ENCODE results near the gene KDM5B.

The KDM5B gene

DNA sequence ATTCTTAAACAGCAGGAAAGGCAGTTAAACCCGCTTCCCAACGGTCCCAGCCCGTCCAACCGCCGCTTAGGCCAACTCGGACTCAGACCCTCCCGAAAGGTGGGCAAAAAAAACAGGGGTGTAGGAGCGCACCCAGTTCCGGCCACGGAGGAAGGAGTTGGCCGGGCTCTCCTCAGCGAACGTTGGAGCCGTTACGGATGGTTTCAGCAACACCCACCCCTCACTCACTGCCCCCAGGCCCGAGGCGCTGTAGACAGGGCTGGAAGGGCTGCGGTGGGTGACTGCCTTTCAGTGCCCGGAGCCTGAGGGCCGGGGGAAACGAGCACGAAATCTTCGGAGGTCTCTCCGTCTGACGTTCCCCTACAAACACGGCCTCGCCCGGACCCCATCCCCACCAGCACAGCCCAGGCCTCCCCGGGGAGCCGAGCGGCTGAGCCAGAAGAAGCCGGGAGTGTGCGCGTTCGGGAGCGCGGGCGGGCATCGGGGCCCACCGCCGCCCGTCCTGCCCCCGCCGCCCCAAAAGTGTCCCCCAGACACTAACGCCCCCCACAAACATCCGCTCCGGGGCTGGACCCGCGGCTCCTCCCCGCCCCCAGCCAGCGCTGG is 1.3 kb downstream of the KDM5B start:
- DNase-seq (ENCODE audit: low read depth), result no peak
- TF ChIP-seq, protein P1, sequence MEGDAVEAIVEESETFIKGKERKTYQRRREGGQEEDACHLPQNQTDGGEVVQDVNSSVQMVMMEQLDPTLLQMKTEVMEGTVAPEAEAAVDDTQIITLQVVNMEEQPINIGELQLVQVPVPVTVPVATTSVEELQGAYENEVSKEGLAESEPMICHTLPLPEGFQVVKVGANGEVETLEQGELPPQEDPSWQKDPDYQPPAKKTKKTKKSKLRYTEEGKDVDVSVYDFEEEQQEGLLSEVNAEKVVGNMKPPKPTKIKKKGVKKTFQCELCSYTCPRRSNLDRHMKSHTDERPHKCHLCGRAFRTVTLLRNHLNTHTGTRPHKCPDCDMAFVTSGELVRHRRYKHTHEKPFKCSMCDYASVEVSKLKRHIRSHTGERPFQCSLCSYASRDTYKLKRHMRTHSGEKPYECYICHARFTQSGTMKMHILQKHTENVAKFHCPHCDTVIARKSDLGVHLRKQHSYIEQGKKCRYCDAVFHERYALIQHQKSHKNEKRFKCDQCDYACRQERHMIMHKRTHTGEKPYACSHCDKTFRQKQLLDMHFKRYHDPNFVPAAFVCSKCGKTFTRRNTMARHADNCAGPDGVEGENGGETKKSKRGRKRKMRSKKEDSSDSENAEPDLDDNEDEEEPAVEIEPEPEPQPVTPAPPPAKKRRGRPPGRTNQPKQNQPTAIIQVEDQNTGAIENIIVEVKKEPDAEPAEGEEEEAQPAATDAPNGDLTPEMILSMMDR (conservative IDR thresholded peaks at IDR 0.05; ENCODE audit: low read length), result no peak
- peak overlapping the region; percentile 86 for H3K4me3 ChIP-seq (ENCODE audit: low read length)

DNA sequence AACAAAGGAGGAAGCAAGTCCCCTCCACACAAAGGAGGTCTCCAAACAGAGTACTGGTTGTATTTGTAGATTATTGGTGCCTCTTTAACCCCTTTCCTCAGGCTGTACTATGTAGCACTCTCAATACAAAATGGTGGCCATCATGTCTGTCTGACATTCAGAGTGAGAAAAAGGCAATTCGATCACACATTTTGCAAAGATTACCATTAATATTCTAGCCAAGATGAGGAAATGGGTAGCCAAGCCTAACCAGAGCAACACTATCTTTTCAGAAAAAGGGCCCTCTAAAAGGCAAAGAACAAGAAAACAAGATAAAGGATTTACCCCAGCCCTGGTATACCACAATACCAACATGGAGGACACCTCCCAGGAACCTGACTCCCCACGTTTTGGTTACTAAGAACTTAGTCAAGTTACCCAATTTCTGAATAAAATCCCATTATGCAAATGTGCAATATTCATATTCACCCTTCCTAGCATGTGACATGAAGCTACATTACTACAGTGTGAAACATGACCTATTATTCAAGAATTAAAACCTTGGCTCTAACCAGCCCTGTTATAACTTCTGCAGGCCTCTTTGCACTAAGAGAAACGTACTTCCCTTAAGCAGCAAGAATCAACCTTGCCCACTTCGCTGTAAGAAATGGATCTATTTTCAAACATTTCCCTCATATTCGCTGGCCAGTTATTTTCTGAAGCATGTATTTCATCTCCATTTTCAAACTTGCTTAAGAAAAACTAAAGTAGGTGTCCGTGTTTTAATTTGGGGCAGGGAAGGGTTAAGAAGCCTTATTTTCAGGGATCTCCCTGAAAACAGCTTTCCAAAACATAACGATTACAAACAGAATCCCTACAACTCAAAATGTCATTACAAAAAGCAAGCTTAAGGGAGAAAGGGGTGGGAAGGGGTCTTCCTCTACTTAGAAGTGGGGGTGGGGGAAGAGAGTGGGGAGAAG is 2.1 kb downstream of the KDM5B start:
- TF ChIP-seq, protein P1 (conservative IDR thresholded peaks at IDR 0.05; ENCODE audit: low read length), result no peak
- H3K4me3 ChIP-seq (ENCODE audit: low read length), result peak overlapping the region; percentile 86
- DNase-seq (ENCODE audit: low read depth), result no peak

DNA sequence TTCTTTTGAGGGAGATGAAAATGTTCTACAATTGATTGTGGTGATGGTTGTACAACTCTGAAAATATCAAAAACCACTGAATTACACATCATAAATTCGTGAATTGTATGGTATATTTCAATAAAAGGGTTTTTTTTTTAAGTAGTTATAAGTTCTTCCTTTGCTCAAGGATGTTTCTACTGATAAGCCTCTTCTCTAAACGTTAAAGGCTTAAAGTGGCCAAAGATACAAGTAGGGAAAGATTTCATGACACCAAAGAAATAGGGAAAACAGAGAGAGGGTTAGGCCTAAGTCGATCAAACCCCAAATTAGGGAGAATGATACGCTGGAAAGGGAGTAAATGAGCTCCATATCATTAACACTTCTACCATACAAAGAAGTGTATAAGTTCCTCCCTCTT is 4.1 kb downstream of the KDM5B start:
- no peak for DNase-seq (ENCODE audit: low read depth)
- H3K4me3 ChIP-seq (ENCODE audit: low read length), result no peak overlapping the region
- TF ChIP-seq, protein P1 (conservative IDR thresholded peaks at IDR 0.05; ENCODE audit: low read length), result no peak

DNA sequence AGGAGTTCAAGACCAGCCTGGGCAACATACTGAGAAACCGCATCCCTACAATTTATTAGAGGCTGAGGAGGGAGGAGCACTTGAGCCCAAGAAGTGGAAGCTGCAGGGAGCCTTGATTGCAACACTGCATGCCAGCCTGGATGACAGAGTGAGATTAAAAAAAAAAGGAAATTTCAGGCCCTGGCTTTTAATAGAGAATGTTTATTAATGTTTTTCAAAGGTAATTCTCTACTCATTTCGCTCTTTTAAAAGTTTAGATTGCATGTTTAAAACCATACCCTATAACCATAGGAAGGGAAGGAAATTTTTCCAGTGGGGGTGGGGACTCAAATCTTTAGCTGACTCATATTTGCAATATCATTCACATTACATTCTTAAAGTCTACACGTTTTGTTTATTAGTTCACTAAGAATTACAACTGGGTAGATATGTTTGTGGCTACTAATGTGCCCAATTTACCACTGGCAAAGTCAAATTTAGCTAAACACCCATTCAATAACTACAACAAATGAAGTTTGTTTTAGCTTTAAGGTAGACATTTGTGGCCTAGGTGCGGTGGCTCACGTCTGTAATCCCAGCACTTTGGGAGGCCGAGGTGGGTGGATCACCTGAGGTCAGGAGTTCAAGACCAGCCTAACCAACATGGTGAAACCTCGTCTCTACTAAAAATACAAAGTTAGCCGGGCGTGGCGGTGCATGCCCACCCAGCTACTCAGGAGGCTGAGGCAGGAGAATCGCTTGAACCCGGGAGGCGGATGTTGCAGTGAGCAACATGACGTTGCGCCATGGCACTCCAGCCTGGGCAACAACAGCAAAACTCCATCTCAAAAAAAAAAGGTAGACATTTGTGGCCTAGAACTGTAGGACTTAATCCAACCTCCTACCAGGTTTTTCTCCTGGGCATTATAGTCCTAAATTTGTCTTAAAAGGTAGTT is 5.0 kb downstream of the KDM5B start:
- TF ChIP-seq, protein P1 (conservative IDR thresholded peaks at IDR 0.05; ENCODE audit: low read length), result no peak
- DNase-seq (ENCODE audit: low read depth), result peak; percentile 71
- H3K4me3 ChIP-seq (ENCODE audit: low read length), result no peak overlapping the region

DNA sequence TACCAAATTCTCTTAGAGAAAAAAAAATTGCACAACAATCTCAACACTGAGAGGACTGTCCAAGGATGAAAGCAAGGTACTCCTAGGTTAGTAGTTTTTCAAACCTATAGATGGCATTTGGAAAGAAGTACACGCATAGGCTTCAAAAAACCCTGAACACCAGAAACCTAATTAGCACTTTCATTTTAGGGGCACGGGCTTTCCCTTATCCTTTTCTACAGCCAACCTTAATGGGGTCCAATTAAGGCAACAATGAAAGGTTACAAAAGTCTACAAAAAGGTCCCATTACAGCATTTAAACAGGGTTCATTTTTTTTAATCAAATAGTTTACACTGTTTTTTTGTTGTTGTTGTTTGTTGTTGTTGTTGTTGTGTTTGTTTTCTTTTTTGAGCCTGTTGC is 6.2 kb downstream of the KDM5B start:
- TF ChIP-seq, protein P1 (conservative IDR thresholded peaks at IDR 0.05; ENCODE audit: low read length), result no peak
- no peak for DNase-seq (ENCODE audit: low read depth)

DNA sequence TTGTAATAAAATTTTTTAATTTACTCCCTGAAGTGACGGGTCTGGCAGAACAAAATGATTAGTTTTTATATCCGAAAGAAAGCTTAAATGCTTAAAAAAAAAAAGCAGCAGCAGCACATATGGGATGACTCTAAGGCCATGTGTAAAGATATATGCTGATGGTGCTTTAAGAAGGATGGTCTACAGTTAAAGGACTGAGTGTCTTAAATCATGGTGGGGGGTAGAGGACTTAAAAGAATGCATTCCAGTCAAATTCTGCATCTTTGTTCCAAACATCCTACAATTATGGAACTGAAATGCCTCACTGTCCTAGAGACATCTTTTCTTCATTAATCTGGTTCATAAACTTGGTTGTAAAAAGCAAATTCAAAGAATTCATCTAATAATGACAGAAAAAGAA is 7.0 kb downstream of the KDM5B start:
- H3K4me3 ChIP-seq (ENCODE audit: low read length), result no peak overlapping the region
- TF ChIP-seq, protein P1 (conservative IDR thresholded peaks at IDR 0.05; ENCODE audit: low read length), result no peak
- peak; percentile 51 for DNase-seq (ENCODE audit: low read depth)

More for the DNA sequence above, 6.2 kb downstream of the KDM5B start:
- no peak overlapping the region for H3K4me3 ChIP-seq (ENCODE audit: low read length)

Measured in AG10803 (cell line).